GM19463 (cell line): ENCODE measurements around the gene HTR1D.
"Not testable (repeated sequence)": the region's sequence is repeated elsewhere in the genome, so short reads cannot be mapped to it uniquely, and the experiment has no call there.

ENCODE experiments used
- ATAC-seq: cut with Tn5 transposase; IDR thresholded peaks from one replicate; pipeline ENCODE4 v1.9.1; 2021; ENCODE audit warnings: mild to moderate bottlenecking, moderate library complexity; ENCODE audit not compliant: unreplicated experiment

The HTR1D gene, protein sequence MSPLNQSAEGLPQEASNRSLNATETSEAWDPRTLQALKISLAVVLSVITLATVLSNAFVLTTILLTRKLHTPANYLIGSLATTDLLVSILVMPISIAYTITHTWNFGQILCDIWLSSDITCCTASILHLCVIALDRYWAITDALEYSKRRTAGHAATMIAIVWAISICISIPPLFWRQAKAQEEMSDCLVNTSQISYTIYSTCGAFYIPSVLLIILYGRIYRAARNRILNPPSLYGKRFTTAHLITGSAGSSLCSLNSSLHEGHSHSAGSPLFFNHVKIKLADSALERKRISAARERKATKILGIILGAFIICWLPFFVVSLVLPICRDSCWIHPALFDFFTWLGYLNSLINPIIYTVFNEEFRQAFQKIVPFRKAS

DNA sequence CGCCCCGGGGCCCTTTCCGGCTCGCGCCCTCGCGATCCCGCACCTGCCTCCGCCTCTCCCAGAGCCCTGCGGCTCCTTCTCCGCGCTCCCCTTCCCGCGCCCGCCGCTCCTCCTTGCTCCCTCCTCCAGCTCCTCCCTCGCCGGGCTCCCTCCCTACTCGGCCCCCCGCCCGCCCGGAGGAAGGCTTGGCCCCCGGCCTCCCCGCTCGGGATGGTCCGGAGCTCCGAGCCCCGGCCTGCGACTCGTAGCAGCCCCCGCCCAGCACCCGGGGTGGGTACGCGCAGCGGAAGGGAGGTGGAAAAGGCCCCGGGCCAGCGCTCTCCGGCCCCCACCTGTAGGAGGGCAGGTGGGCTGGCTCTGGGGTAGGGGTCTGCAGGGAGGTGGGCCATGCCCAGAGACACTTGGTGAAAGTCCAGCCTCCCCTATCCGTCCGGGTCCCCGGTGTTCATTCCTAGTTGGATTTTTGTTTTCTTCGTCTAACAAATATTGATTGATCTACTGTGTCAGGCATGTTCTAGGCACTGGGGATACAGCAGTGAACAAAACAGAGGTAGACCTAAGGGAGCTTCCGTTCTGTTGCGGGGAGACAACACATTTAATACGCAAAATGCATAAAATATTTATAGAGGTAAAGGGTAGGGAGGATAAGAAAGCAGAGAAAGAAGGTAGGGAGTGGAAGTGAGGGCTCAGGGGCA, at the start of gene HTR1D:
Gene HTR1D, minus strand, starts transcription at position 82 of the 695 bp plus-strand sequence. CDS start 23,283 bp downstream, outside the sequence.
- no peak for ATAC-seq

DNA sequence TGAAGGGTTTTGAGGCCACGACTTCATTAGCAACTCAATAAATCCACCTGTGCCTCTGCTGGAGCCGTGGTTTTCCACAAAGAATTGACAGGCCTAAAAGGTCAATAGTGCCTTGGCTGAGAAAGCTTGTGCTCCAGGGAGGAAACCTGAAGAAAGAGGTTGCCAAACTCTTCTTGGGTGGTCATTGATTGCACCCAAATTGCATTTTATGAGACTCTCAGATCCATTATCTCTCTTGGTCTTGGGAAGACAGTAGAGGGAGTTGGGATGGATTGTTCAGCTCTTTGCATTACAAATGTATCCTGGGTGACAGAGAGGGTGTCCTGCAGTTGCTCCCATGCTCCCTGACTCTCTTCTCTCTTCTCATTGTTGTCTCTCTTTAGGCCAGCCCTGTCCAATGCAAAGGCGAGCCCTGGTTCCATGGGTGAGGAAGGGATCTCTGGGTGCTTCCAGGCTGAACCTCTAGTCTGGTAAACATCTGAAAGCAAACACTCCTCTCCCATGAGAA, 46.1 kb upstream of the HTR1D start:
- no peak for ATAC-seq

DNA sequence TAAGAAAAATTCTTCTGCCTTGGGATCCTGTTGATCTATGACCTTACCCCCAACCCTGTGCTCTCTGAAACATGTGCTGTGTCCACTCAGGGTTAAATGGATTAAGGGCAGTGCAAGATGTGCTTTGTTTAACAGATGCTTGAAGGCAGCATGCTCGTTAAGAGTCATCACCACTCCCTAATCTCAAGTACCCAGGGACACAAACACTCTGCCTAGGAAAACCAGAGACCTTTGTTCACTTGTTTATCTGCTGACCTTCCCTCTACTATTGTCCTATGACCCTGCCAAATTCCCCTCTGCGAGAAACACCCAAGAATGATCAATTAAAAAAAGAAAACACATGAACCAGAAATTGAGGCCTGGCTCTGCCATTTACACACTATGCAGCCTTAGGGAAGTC, 40.8 kb upstream of the HTR1D start:
- not testable (repeated sequence) for ATAC-seq

DNA sequence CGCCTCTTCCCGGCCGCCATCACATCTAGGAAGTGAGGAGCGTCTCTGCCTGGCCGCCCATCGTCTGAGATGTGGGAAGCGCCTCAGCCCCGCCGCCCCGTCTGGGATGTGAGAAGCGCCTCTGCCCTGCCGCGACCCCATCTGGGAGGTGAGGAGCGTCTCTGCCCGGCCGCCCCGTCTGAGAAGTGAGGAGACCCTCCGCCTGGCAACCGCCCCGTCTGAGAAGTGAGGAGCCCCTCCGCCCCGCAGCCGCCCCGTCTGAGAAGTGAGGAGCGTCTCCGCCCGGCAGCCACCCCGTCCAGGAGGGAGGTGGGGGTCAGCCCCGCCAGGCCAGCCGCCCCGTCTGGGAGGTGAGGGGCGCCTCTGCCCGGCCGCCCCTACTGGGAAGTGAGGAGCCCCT, 40.1 kb upstream of the HTR1D start:
- ATAC-seq, result not testable (repeated sequence)

DNA sequence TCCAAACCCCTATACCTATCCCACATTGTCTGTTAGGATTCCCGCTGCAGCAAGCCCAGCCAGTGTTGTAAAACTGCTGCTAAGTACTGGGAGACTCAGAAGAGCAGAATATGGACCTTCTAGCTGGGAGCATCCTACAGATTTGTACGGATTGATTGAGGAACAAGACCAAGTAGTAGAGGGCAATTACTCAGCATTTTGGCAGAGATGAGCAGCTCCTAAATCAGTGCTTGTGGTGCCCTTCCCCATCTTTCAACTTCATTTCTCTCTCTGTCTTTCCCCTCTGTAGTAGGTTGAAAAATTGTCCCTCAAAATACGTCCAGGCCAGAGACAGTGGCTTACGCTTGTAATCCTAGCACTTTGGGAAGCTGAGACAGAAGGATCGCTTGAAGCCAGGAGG, 37.3 kb upstream of the HTR1D start:
- no peak for ATAC-seq

DNA sequence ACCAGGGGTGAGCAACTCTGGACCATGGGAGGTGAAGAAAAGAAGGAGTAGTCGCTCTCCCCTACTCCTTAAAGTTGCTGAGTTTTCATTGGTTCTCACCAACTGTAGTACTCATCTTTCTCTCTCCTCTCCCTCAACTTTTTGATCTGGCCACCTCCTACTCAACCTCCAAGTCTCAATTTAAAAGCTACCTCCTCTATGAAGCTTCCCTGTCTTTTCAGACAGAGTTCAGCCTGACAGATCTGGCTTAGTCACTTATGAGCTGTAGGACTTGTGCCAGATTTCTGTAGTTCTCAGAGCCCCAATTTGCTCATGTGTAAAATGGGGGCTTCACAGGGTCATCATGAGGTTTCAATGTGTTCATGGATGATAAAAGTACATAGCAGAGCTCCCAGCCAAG, 34.5 kb upstream of the HTR1D start:
- ATAC-seq, result no peak

DNA sequence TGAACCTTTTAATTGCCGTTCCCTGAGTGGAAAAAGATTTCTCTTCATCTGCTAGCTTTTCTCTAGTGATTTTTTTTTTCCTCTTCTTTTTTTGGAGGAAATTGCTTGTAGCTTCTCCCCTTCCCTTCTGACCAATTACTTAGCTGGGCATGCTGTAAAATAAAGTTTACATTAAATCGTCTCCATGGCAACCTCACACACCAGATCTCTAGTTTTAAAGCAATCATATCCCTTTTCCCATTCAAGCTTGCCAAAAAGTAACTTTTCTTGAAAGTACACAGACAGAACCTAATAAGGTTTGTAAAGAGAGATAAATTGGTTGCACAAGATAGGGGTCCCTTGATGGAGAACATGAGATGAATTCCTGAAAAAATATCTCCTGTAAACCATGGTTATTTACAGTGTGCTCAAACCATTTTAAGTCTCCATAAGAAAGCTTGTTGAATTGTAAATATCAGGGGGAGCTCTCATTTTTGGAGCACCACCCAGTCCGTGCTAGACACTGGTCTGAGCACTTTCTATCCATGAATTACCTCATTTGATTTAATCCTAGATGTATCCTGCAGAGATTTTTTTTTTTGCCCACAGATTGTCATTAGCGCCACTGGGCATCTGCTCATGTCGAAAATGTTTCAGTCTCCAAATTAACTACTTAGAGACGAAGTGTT, 32.6 kb upstream of the HTR1D start:
- ATAC-seq, result no peak

DNA sequence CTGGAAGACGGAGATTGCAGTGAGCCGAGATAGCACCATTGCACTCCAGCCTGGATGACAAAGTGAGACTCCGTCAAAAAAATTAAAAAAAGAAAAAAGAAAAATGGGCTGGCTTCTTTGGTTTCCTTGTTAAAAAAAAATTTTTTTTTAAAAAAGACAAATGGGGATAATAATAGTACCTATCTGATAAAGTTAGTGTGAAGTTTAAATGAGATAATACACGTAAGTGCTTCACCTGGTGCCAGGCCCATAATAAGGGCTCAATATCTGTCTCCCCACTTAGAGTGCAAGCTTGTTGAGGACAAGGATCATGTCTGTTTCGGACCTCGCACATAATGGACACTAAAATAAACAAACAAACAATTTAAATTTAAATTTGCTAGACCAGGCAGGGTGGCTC, 30.0 kb upstream of the HTR1D start:
- ATAC-seq, result no peak

DNA sequence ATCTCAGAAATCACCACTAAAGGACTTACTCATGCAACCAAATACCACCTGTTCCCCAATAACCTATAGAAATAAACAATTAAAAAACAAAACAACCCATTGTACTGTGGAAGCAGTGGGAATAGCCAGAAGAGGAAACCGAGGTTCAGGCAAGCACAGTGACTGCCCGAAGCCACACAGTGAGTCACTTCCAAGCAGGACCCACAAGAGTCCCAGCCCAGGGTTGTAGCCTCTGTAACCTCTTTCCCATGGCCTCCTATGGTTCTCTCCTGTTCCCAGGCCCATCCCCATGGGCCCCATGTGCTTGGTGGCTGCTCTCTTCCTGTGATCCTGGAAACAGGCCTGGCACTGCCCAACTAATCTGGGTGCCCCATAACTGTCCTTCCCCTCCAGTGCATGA, 29.0 kb upstream of the HTR1D start:
- ATAC-seq, result no peak

DNA sequence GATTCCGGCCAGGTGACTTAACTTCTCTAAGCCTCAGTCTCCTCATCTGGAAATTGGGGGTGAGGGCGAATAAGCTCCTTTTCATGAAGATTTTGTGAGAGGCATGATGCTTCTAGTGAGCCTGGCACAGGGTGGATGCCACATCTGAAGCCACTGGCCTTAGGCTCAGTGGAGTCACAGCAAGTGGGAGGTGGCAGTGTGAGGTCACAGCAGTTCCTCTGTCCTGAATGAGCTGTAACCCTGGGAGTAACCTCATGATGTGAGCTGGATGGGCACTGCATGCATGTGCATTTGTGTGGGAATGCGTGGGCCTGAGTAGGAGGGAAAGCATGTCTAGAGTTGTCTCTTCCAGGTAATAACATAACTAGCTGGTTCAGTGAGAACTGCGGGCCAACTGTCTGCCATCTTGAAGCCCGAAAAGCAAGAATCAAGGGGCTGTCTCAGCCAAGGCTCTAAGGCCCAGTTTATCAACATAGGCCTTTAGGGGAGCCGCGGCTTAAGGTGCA, 27.0 kb upstream of the HTR1D start:
- no peak for ATAC-seq

DNA sequence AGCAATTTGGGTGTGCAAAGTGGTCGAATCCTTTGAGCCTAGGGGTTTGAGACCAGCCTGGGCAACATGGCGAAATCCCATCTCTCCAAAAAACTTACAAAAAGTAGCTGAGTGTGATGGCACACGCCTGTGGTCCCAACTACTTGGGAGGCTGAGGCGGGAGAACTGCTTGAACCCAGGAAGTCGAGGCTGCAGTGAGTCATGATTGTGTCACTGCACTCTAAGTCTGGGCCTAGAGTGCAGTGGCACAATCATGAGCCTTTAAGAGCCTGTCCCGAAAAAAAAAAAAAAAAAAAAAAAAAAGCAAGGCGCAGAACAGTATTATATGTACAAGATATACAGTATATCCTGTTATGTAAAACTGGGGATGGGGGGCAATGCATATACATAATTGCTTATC, 25.1 kb upstream of the HTR1D start:
- ATAC-seq, result no peak

DNA sequence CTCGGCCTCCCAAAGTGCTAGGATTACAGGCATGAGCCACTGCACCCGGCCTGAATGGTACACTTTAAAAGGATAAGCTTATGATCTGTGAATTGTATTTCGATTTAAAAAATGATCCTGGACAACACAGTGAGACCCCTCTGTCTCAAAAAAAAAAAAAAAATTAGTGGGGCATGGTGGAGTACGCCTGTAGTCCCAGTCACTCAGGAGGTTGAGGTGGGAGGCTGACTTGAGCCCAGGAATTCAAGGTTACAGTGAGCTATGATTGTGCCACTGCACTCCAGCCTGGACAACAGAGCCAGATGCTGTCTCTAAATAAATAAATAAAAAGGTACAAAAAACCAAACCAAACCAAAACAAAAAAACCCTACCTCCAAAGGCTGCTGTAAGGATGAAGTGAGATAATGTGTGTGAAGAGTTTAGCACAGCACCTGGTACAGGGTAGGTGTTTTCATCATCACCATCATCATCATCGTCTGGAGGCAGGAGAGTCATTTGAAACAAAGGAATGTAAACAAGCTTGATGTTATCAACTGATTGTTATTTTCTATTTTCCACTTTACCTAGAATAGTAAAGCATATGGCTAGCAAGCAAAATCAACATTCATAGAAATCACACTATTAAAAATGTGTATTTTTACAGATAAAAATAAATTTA, 22.5 kb upstream of the HTR1D start:
- ATAC-seq, result no peak

DNA sequence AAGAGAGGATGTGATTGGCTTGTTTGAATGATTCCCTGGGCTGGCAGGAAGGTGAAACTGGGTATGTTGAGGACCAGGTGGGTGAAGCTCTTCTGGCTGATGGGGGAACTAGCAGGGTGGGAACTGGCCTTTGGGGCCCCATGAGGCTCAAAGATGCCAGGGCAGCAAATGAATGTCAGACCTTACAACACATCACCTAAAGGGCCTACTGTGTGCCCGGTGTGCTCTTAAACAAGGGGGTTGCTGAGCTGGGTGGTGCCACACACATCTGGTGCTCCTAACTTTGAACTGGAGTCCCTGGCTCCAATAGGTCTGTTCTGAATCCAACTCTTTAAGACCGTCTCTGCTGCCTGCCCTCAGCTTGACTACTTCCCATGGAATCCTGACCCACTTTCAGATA, 21.3 kb upstream of the HTR1D start:
- no peak for ATAC-seq

DNA sequence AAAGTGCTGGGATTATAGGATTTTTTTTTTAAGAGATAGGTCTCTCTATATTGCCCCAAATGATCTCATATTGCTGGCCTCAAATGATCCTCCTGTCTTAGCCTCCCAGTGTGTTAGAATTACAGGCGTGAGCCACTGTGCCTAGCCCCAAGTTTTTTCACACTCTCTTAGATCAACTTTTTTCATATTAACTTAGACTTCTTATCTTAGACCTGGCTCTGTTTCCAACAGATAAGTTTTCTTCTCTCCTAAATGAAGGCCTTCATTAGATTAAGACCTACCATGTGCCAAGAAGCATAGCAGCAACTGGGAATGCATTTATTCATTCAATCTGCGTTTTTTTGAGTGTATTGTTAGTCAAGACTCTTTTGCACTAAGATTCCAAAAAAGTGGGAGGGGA, 20.2 kb upstream of the HTR1D start:
- ATAC-seq, result no peak

DNA sequence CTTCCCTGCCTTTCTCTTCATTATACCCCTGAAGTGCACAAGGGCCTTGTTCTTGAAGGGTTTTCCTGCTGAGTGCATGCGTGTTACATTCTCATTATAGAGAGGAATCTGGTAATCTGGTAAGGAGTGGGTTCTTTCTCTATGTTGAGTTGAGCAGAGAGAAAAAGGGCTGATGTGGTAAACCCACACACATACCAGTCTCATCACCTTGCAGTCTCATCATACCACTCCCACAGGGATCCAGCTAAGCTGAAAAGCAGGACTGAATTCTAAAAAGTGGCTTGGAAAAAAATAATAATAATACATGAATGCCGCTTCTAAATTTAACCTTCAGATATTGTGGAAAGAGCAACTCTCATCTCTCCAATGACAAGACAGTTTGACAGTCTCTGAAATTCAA, 10.5 kb upstream of the HTR1D start:
- no peak for ATAC-seq

DNA sequence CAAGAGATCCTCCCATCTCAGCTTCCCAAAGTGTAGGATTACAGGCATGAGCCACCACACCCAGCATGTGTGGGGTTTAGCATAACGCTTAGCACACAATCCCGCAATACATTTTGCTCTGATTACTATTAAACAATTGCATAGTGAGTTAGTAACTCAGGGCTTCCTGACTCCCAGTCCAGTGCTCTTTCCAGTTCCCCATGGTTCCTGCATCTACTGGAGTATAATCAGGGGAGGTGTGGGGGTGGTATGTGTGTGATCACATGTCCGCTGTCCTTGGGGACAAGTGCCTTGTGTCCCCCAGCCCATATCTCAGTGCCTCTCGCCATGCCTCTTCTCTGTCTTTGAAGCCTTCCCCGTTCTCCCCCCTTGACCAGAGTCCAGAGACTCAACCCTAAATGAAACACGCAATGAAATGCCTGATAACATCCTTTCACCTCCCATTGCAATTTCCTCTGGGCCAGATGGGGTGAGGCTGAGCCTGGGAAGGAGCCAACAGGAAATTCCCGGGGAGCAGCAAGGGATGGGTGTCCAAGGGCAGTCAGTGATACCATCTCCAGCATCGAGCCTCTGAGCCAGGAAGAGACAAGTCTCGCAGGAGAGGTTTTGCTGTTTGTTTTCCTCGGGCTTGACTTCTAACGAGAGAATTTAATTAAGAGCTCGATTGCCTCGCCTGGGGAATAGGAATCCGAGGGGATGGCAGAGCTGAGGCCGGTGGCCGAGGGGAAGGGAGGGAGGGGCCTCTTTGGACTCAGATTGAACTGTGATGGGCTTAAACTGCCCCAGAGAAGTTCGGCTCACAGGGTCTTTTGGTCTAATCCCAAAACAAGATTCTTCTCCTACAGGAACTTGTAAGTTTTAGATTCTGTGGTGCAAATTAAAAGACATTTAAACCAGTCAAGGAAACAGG, 7.7 kb upstream of the HTR1D start:
- no peak for ATAC-seq

DNA sequence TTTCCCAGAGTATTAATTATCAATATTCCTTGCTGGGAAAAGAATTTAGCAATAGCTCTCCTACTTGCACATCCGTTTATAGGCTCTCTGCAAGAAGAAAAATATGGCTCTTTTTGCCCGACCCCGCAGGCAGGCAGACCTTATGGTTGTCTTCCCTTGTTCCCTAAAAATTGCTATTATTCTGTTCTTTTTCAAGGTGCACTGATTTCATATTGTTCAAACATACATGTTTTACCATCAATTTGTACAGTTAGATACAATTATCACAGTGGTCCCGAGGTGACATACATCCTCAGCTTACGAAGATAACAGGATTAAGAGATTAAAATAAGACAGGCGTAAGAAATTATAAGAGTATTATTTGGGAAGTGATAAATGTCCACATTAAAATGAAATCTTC, 6.7 kb upstream of the HTR1D start:
- ATAC-seq, result not testable (repeated sequence)

DNA sequence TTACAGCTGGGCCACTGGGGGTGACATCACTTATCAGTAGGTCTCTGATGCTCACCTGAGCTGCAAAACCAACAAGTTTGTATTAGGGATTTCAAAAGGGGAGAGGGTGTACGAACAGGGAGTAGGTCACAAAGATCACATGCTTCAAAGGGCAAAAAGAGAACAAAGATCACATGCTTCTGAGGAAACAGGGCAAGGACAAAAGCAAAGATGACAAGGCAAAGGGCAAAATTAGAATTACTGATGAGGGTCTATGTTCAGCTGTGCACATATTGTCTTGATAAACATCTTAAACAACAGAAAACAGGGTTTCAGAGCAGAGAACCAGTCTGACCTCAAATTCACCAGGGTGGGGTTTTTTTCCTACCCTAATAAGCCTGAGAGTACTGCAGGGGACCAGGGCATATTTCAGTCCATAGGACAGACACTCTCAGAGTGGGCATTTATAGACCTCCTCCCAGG, 6.2 kb upstream of the HTR1D start:
- not testable (repeated sequence) for ATAC-seq

DNA sequence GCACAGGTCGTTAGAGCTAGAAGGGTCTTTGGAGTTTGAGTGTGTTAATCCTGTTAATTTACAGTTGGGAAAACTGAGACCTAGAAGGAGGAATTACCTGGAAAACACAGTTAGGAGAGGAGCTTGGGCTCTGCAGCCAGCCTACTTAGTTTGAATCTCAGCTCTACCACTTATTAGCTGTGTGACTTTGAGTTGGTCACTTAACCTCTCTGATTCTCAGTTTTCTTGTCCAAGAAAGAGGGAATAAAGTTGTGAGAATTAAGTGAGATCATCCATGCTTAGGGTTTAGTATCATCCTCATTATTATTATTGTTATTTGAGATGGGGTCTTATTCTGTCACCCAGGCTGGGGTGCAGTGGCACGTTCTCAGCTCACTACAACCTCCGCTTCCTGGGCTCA, 5.4 kb upstream of the HTR1D start:
- ATAC-seq, result no peak

DNA sequence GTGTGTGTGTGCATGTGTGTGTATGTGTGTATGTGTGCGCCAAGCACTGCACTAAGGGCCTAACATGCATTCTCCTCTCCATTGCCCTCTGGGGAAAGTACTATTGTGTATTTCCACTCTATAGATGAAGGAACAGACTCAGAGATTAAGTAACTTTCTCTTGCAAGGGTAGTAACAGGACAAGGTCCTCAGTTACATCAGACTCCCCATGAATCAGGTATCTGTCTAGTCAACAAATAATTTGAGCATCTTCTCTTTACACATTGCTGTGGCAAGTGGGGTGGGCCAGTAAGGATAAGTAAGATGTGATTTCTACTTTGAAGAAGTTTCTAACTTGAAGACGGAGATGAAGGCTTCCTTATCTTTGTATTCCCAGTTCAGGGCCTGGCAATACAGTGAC, 5.0 kb upstream of the HTR1D start:
- ATAC-seq, result no peak
